OCI-LY7 (cell line): ENCODE results near the gene CDK6. TPM values are rescaled to one million over a fixed set of nuclear protein-coding genes. Genes with fewer than 3 reads are reported as not detected.

Experiments
- BruUV-seq: library from RNA; stranded (reverse); fragments of 400-500 nt; replicated peaks from 2 replicates; lab custom pipeline; 2021; lab: Mats Ljungman, UMichigan
- CTCF ChIA-PET: fragments of 300-600 bp; sonication (Branson Sonifier 250); formaldehyde crosslinking; loops from one replicate; lab custom pipeline; 2022; ENCODE audit warnings: antibody characterized with exemption; ENCODE audit not compliant: unreplicated experiment; lab: Charles Lee
- POLR2A ChIA-PET: fragments of 300-600 bp; sonication (Branson Sonifier 250); formaldehyde crosslinking; loops from one replicate; lab custom pipeline; 2022; ENCODE audit warnings: antibody characterized with exemption; lab: Charles Lee
- DNase-seq: peaks from one replicate; pipeline ENCODE4 v3.0.0-alpha.2; 2015; ENCODE audit warnings: low spot score
- H2AFZ ChIP-seq: fragments of 200-600 bp; sonication (generic), shearing (Covaris generic); 2 replicates; pipeline ENCODE4 v1.6.1; 2014; ENCODE audit warnings: mild to moderate bottlenecking, antibody characterized with exemption, low read length, moderate library complexity
- H3K27ac ChIP-seq: fragments of 200-600 bp; sonication (generic); 2 replicates; pipeline ENCODE4 v1.5.1; 2014; ENCODE audit warnings: mixed run types, low read depth, mild to moderate bottlenecking, moderate library complexity, low read length, inconsistent platforms; ENCODE audit not compliant: poor library complexity, severe bottlenecking
- H3K36me3 ChIP-seq: fragments of 200-600 bp; sonication (generic); 2 replicates; pipeline ENCODE4 v1.6.1; 2014; ENCODE audit warnings: mild to moderate bottlenecking, antibody characterized with exemption, low read length, moderate library complexity, mixed read lengths; ENCODE audit not compliant: insufficient read depth
- H3K4me1 ChIP-seq: fragments of 200-600 bp; sonication (generic); 2 replicates; pipeline ENCODE4 v1.5.1; 2014; ENCODE audit warnings: mild to moderate bottlenecking, low read length; ENCODE audit not compliant: insufficient read depth, poor library complexity, severe bottlenecking
- H3K4me2 ChIP-seq: fragments of 200-600 bp; sonication (generic); 2 replicates; pipeline ENCODE4 v1.6.1; 2014; ENCODE audit warnings: mild to moderate bottlenecking, low read length
- H3K4me3 ChIP-seq: fragments of 200-600 bp; sonication (generic); 2 replicates; pipeline ENCODE4 v1.5.1; 2014; ENCODE audit warnings: mild to moderate bottlenecking, low read depth, low read length; ENCODE audit not compliant: poor library complexity, severe bottlenecking
- H3K79me2 ChIP-seq: fragments of 200-600 bp; sonication (generic); 2 replicates; pipeline ENCODE4 v1.6.1; 2016; ENCODE audit warnings: low read depth, mild to moderate bottlenecking, low read length, moderate library complexity, mixed read lengths; ENCODE audit not compliant: insufficient read depth
- H3K9me2 ChIP-seq: fragments of 200-600 bp; sonication (generic); 2 replicates; pipeline ENCODE4 v1.6.1; 2016; ENCODE audit warnings: mild to moderate bottlenecking, low read length, mixed read lengths; ENCODE audit not compliant: insufficient read depth
- H3K9me3 ChIP-seq: fragments of 200-600 bp; sonication (generic); 2 replicates; pipeline ENCODE4 v1.6.1; 2014; ENCODE audit warnings: mild to moderate bottlenecking, mixed run types, low read length, mixed read lengths
- H4K20me1 ChIP-seq: fragments of 200-600 bp; sonication (generic); 2 replicates; pipeline ENCODE4 v1.6.1; 2014; ENCODE audit warnings: mild to moderate bottlenecking, antibody characterized with exemption, low read length, moderate library complexity, mixed read lengths; ENCODE audit not compliant: insufficient read depth
- CTCF ChIP-seq: fragments of 200-600 bp; sonication (generic); conservative IDR thresholded peaks from 2 replicates; pipeline ENCODE4 v1.5.1; 2014; ENCODE audit warnings: mild to moderate bottlenecking, antibody characterized with exemption, low read length, moderate library complexity, mixed read lengths
- EZH2phosphoT487 ChIP-seq: fragments of 200-600 bp; sonication (generic); IDR thresholded peaks from 2 replicates; pipeline ENCODE4 v1.6.1; 2018; ENCODE audit warnings: low read depth, borderline replicate concordance, mild to moderate bottlenecking, mixed run types, antibody characterized with exemption, low read length, moderate library complexity, mixed read lengths
- intact Hi-C: fragments of 100-400 bp; cut with micrococcal nuclease; formaldehyde crosslinking; loops from one replicate; pipeline ENCODE4 v1.10.0; 2022; ENCODE audit not compliant: unreplicated experiment
- total RNA-seq, 2 experiments: library from RNA; depleted of rRNA in 1 of 2; stranded (reverse); fragments of >200 nt in 1 of 2; shearing (Covaris generic) in 1 of 2; gene quantifications; 2 replicates each; pipeline ENCODE4 v1.2.3, GENCODE V29; 2014 to 2022

CDK6 gene
- total RNA-seq, 2 experiments from 2014 or later: 35.5 to 44.1 TPM

GRCh38 chr7:92694211-92694610 lies 142.2 kb downstream of the CDK6 start:
- no peaks in the 10 kb centered on the region for H3K79me2 ChIP-seq
- H3K36me3 ChIP-seq: 0 out of 2 replicates have a peak, but pooled peaks cover 3% of the 10 kb centered on the region
- peaks cover 4% of the 10 kb centered on the region for H3K4me1 ChIP-seq
- intact Hi-C loops: loop anchor here (5.0 to 10.0 kb wide), 2 partner anchors 72 to 91 kb away; no protein-coding TSS in a partner anchor
- no peak overlapping the region for H3K4me3 ChIP-seq
- no peak overlapping the region for H3K27ac ChIP-seq
- H4K20me1 ChIP-seq: no peaks in the 10 kb centered on the region
- CTCF ChIA-PET: no interaction called here
- H3K4me2 ChIP-seq: no peak overlapping the region
- H2AFZ ChIP-seq: no peak overlapping the region
- no peaks in the 10 kb centered on the region for H3K9me2 ChIP-seq
- POLR2A ChIA-PET: no interaction called here
- H3K9me3 ChIP-seq: no peaks in the 10 kb centered on the region; the same call in 1 of the 2 replicates
- DNase-seq: no peak
- BruUV-seq: no TSS peak
- TF ChIP-seq EZH2phosphoT487 (no peak), CTCF (no peak)

GRCh38 chr7:92693519-92693918 lies 142.9 kb downstream of the CDK6 start:
- POLR2A ChIA-PET: no interaction called here

More at GRCh38 chr7:92693519-92693918, 142.9 kb downstream of the CDK6 start:
- intact Hi-C loops: loop anchor here (5.0 to 10.0 kb wide), 2 partner anchors 71 to 91 kb away; no protein-coding TSS in a partner anchor
- Histone ChIP-seq H4K20me1 (no peaks in the 10 kb centered on the region), H3K4me3 (no peak overlapping the region), H3K9me3 (no peaks in the 10 kb centered on the region; the same call in 1 of the 2 replicates), H3K4me1 (peaks cover 4% of the 10 kb centered on the region), H3K9me2 (no peaks in the 10 kb centered on the region), H3K36me3 (0 out of 2 replicates have a peak, but pooled peaks cover 3% of the 10 kb centered on the region), H3K79me2 (no peaks in the 10 kb centered on the region), H2AFZ (no peak overlapping the region), H3K27ac (no peak overlapping the region), H3K4me2 (no peak overlapping the region)
- no TSS peak for BruUV-seq
- no peak for DNase-seq
- CTCF ChIA-PET: no interaction called here
- TF ChIP-seq EZH2phosphoT487 (no peak), CTCF (no peak)
